GM12873 (cell line): ENCODE data around the gene KMT2D.

Experiments
- CTCF ChIP-seq: IDR thresholded peaks from 2 replicates; pipeline ENCODE4 v1.5.1; 2012; ENCODE audit warnings: low read depth, mild to moderate bottlenecking, moderate library complexity, low read length, control low read depth; ENCODE audit not compliant: insufficient read depth; ENCODE audit errors: missing control alignments

The KMT2D gene

DNA sequence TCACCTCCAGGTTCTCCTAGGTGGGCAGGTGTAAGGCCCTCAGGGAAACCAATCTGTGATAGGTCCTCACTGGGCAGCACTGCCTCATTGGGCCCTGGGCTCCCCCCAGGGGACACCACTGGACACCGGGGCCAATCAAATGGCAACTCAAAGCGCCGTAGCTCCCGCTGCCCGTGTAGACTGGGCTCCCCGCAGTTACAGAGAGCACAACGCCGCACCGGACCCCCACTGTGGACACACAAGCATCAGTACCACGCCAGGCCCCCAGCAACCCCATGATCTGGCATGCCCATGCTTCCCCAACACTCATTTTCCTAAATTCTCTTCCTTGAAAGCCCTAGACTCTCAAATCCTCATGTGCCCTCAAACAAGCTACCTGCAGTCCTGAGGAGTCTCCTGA, 6.1 kb downstream of the KMT2D start:
- no peak for TF ChIP-seq CTCF

- TF ChIP-seq CTCF = no peak
Measured at GRCh38 chr12:49054096-49054495, 6.5 kb downstream of the KMT2D start.

- peak; percentile 5 for TF ChIP-seq CTCF
Measured at GRCh38 chr12:49052451-49053208, 8.0 kb downstream of the KMT2D start.

- no peak for TF ChIP-seq CTCF
Measured at GRCh38 chr12:49051777-49052438, 8.7 kb downstream of the KMT2D start.

DNA sequence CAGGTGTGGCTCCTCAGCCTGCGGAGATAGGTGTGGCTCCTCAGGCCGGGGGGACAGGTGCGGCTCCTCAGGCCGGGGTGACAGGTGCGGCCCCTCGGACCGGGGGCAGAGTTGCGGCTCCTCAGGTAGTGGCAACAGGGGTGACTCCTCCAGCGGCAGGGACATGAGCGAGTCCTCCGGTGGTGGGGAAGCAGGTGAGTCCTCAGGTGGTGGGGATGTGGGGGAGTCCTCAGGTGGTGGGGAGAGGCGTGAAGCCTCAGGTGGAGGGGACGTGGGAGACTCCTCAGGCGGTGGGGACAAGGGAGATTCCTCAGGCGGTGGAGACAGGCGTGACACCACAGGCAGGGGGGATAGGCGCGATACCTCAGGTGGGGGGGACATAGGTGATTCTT, 9.2 kb downstream of the KMT2D start:
- TF ChIP-seq CTCF = no peak

DNA sequence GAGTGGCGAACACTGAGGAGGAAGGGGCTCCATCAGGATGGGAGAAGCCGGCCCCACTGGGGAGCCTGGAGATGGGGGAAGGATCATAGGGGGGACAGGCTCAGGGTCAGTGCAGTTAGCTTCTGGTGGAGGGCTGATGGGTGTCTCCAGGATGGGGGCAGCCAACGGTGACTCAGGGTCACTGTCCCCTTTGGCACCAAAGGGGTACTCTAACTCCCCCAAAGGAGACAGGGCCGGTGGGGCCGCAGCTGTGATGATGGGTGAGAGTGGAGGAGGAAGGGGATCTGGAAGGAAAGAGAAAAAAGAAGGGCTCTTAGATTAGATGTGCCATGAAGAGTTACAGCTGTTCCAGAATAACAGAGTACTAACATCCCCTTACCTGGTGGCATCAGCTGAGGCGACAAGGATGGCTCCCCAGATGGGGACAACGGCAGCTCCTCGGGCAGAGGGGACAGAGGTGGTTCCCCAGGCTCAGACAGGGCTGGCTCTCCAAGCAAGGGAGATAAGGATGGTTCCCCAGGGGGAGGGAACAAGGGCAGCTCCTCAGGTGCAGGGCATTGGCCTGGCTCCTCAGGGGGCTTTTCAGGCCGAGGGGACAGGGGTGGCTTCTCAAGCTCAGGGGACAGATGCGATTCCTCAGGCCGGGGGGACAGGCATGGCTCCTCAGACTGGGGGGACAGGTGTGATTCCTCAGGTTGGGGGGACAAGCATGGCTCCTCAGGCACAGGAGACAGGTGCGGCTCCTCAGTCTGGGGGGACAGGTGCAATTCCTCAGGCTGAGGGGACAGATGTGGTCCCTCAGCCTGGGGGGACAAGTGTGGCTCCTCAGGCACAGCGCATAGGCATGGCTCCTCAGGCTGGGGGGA, 9.9 kb downstream of the KMT2D start:
- no peak for TF ChIP-seq CTCF
